MV-4-11 (cell line): ENCODE results near the gene CSF1.
"Not testable (repeated sequence)": the region's sequence is repeated elsewhere in the genome, so short reads cannot be mapped to it uniquely, and the experiment has no call there.

Experiments used
- DNase-seq: peaks from one replicate; lab custom pipeline; 2025; lab: John Stamatoyannopoulos, UW

The CSF1 gene

GRCh38 chr1:109910123-109910962, at the start of gene CSF1:
Gene CSF1 (plus strand): TSS chr1:109910849. CDS start chr1:109911024, 175 bp downstream.
- DNase-seq: peak; percentile 23

- DNase-seq: not testable (repeated sequence)
Observed at GRCh38 chr1:109861616-109862015, 49.0 kb upstream of the CSF1 start.

- DNase-seq: peak; percentile 48
Observed at GRCh38 chr1:109863667-109864046, 47.0 kb upstream of the CSF1 start.

GRCh38 chr1:109864047-109864822, 46.4 kb upstream of the CSF1 start:
- DNase-seq: peak; percentile 49

- DNase-seq: no peak
Observed at GRCh38 chr1:109864930-109865612, 45.6 kb upstream of the CSF1 start.

- no peak for DNase-seq
Observed at GRCh38 chr1:109866071-109866470, 44.6 kb upstream of the CSF1 start.

- no peak for DNase-seq
Observed at GRCh38 chr1:109873278-109874175, 37.1 kb upstream of the CSF1 start.

GRCh38 chr1:109874445-109874844, 36.2 kb upstream of the CSF1 start:
- no peak for DNase-seq

- no peak for DNase-seq
Observed at GRCh38 chr1:109875874-109876273, 34.8 kb upstream of the CSF1 start.

GRCh38 chr1:109876617-109877316, 33.9 kb upstream of the CSF1 start:
- no peak for DNase-seq

- no peak for DNase-seq
Observed at GRCh38 chr1:109877317-109877771, 33.3 kb upstream of the CSF1 start.

- DNase-seq: no peak
Observed at GRCh38 chr1:109877776-109878175, 32.9 kb upstream of the CSF1 start.

GRCh38 chr1:109878531-109879104, 32.0 kb upstream of the CSF1 start:
- no peak for DNase-seq

- not testable (repeated sequence) for DNase-seq
Observed at GRCh38 chr1:109879371-109879770, 31.3 kb upstream of the CSF1 start.

GRCh38 chr1:109879881-109880525, 30.6 kb upstream of the CSF1 start:
- DNase-seq: no peak

GRCh38 chr1:109880971-109881894, 29.4 kb upstream of the CSF1 start:
- no peak for DNase-seq

- DNase-seq: no peak
Observed at GRCh38 chr1:109881906-109882287, 28.8 kb upstream of the CSF1 start.

GRCh38 chr1:109882288-109883245, 28.1 kb upstream of the CSF1 start:
- DNase-seq: no peak
